Endothelial cell of umbilical vein (primary cell): ENCODE data around the gene NDUFB7.

Experiments
- CTCF ChIP-seq, 2 donors: IDR thresholded peaks; 1 replicate in 1 of 2; 2 replicates in 1 of 2; pipeline ENCODE4 v1.5.1; 2011; ENCODE audit warnings: low read length in 2 of 2, mild to moderate bottlenecking in 2 of 2, moderate library complexity in 2 of 2, control low read depth in 1 of 2, inconsistent platforms in 1 of 2, low read depth in 1 of 2; ENCODE audit not compliant: insufficient read depth in 1 of 2; ENCODE audit errors: extremely low read depth in 1 of 2
- EZH2 ChIP-seq: IDR thresholded peaks from 2 replicates; pipeline ENCODE4 v1.6.1; 2012; ENCODE audit warnings: borderline replicate concordance, low read depth, mild to moderate bottlenecking, moderate library complexity, low read length, inconsistent platforms; ENCODE audit not compliant: severe bottlenecking
- FOS ChIP-seq: IDR thresholded peaks from 2 replicates; pipeline ENCODE4 v1.6.1; 2011; ENCODE audit warnings: mild to moderate bottlenecking, low read length, moderate library complexity, borderline replicate concordance; ENCODE audit not compliant: insufficient read depth
- GATA2 ChIP-seq: IDR thresholded peaks from 2 replicates; pipeline ENCODE4 v1.7.0; 2011; ENCODE audit warnings: low read depth, mild to moderate bottlenecking, moderate library complexity, mixed read lengths, low read length; ENCODE audit not compliant: insufficient read length, insufficient read depth
- JUN ChIP-seq: IDR thresholded peaks from 2 replicates; pipeline ENCODE4 v1.6.1; 2011; ENCODE audit warnings: borderline replicate concordance, low read depth; ENCODE audit not compliant: insufficient read length, insufficient read depth
- MAX ChIP-seq: IDR thresholded peaks from 2 replicates; pipeline ENCODE4 v1.6.1; 2011; ENCODE audit not compliant: insufficient read depth, insufficient read length
- MYC ChIP-seq: IDR thresholded peaks from one replicate; pipeline ENCODE4 v1.6.1; 2011; ENCODE audit warnings: mild to moderate bottlenecking, low read depth, low read length
- POLR2A ChIP-seq: IDR thresholded peaks from 2 replicates; pipeline ENCODE4 v1.6.1; 2012; ENCODE audit warnings: low read depth, mild to moderate bottlenecking, control low read depth, low read length
- POLR2AphosphoS5 ChIP-seq: IDR thresholded peaks from 2 replicates; pipeline ENCODE4 v1.6.1; 2012; ENCODE audit warnings: low read depth, mild to moderate bottlenecking, control low read depth, low read length, moderate library complexity; ENCODE audit not compliant: insufficient read depth

GRCh38 chr19:14577885-14578427, 6.1 kb upstream of the NDUFB7 start:
- TF ChIP-seq CTCF (IDR thresholded peaks at IDR 0.05; ENCODE audit: extremely low read depth in 1 of 2, insufficient read depth in 1 of 2, low read depth in 1 of 2, low read length in 2 of 2) (no peak), GATA2 (no peak), MAX (no peak), POLR2A (no peak), EZH2 (no peak), POLR2AphosphoS5 (no peak), JUN (no peak), FOS (no peak), MYC (no peak)
